ENCODE data around the gene TMEM11.

The TMEM11 gene

GRCh38 chr17:21186399-21187187 lies 27.4 kb downstream of the TMEM11 start:
- TF ChIP-seq CTCF (IDR thresholded peaks at IDR 0.05; ENCODE audit: control insufficient read depth, extremely low read depth, insufficient read depth): no peak
- no peak overlapping the region for H3K4me3 ChIP-seq (ENCODE audit: low read depth, low read length)
- no peak for DNase-seq (ENCODE audit: low read depth)

GRCh38 chr17:21185061-21185460 lies 28.9 kb downstream of the TMEM11 start:
- DNase-seq (ENCODE audit: low read depth): no peak
- TF ChIP-seq CTCF (IDR thresholded peaks at IDR 0.05; ENCODE audit: control insufficient read depth, extremely low read depth, insufficient read depth): no peak
- H3K4me3 ChIP-seq (ENCODE audit: low read depth, low read length): no peak overlapping the region

GRCh38 chr17:21184570-21184969 lies 29.4 kb downstream of the TMEM11 start:
- no peak overlapping the region for H3K4me3 ChIP-seq (ENCODE audit: low read depth, low read length)
- DNase-seq (ENCODE audit: low read depth): no peak
- TF ChIP-seq CTCF (IDR thresholded peaks at IDR 0.05; ENCODE audit: control insufficient read depth, extremely low read depth, insufficient read depth): no peak

- DNase-seq (ENCODE audit: low read depth): no peak
- TF ChIP-seq CTCF (IDR thresholded peaks at IDR 0.05; ENCODE audit: control insufficient read depth, extremely low read depth, insufficient read depth): no peak
- H3K4me3 ChIP-seq (ENCODE audit: low read depth, low read length): no peak overlapping the region
Measured at GRCh38 chr17:21183468-21183867, 30.5 kb downstream of the TMEM11 start.

GRCh38 chr17:21177854-21178600 lies 35.9 kb downstream of the TMEM11 start:
- no peak overlapping the region for H3K4me3 ChIP-seq (ENCODE audit: low read depth, low read length)
- DNase-seq (ENCODE audit: low read depth): no peak
- TF ChIP-seq CTCF (IDR thresholded peaks at IDR 0.05; ENCODE audit: control insufficient read depth, extremely low read depth, insufficient read depth): no peak

- no peak overlapping the region for H3K4me3 ChIP-seq (ENCODE audit: low read depth, low read length)
- no peak for TF ChIP-seq CTCF (IDR thresholded peaks at IDR 0.05; ENCODE audit: control insufficient read depth, extremely low read depth, insufficient read depth)
- DNase-seq (ENCODE audit: low read depth): no peak
Measured at GRCh38 chr17:21177401-21177800, 36.6 kb downstream of the TMEM11 start.

Data from LNCaP clone FGC (cell line).